H1 (cell line): ENCODE results near the gene KIF23. TPM values are rescaled to one million over a fixed set of nuclear protein-coding genes. Genes with fewer than 3 reads are reported as not detected.

Experiments
- CTCF ChIA-PET: fragments of 300-600 bp; sonication (Branson Sonifier 250); formaldehyde crosslinking; loops from one replicate; lab custom pipeline; 2021; ENCODE audit not compliant: partially characterized antibody; lab: Charles Lee
- POLR2A ChIA-PET: fragments of 300-600 bp; sonication (Branson Sonifier 250); formaldehyde crosslinking; loops from one replicate; lab custom pipeline; 2021; ENCODE audit warnings: inconsistent platforms; ENCODE audit not compliant: partially characterized antibody; lab: Charles Lee
- DNase-seq, 2 experiments: peaks; one replicate each; pipeline versions ENCODE4 v3.0.0 to v3.0.0-alpha.2; 2010 to 2022; ENCODE audit warnings: low spot score in 2 of 2, low read depth in 1 of 2, mixed read lengths in 1 of 2
- FAIRE-seq: peaks from 2 replicates; lab custom pipeline; 2011; peaks lifted over from hg19 to GRCh38; lab: Jason Lieb, UNC
- H2AFZ ChIP-seq: 2 replicates; pipeline ENCODE4 v1.8.1; 2012; ENCODE audit warnings: low read length, inconsistent platforms
- H2AK5ac ChIP-seq: 2 replicates; pipeline ENCODE4 v1.6.1; 2013; ENCODE audit warnings: low read depth, low read length
- H2BK120ac ChIP-seq: replicated peaks from 2 replicates; pipeline ENCODE3; 2013; ENCODE audit warnings: low read depth, low read length, inconsistent platforms
- H2BK12ac ChIP-seq: 2 replicates; pipeline ENCODE4 v1.6.1; 2013; ENCODE audit warnings: low read depth, low read length
- H2BK15ac ChIP-seq: 2 replicates; pipeline ENCODE4 v1.6.1; 2013; ENCODE audit warnings: low read length
- H2BK20ac ChIP-seq: 2 replicates; pipeline ENCODE4 v1.6.1; 2013; ENCODE audit warnings: low read length
- H2BK5ac ChIP-seq: 2 replicates; pipeline ENCODE4 v1.6.1; 2013; ENCODE audit warnings: low read depth, low read length
- H3K14ac ChIP-seq: 2 replicates; pipeline ENCODE4 v1.6.1; 2013; ENCODE audit warnings: inconsistent platforms; ENCODE audit not compliant: insufficient read length
- H3K18ac ChIP-seq: 2 replicates; pipeline ENCODE4 v1.6.1; 2013; ENCODE audit warnings: low read length; ENCODE audit errors: extremely low read depth
- H3K23ac ChIP-seq: 2 replicates; pipeline ENCODE4 v1.6.1; 2013; ENCODE audit warnings: inconsistent platforms; ENCODE audit not compliant: insufficient read length
- H3K23me2 ChIP-seq: 2 replicates; pipeline ENCODE4 v1.6.1; 2013; ENCODE audit warnings: low read depth, low read length
- H3K27ac ChIP-seq: 2 replicates; pipeline ENCODE4 v1.6.1; 2011; ENCODE audit warnings: low read depth, low read length, inconsistent platforms
- H3K27me3 ChIP-seq, 4 experiments: replicated peaks in 1 of 4; 1 replicate in 1 of 4; 2 replicates in 3 of 4; pipeline versions ENCODE4 v1.6.1 to v1.8.1; 2011 to 2013; ENCODE audit warnings: low read length in 3 of 4, mild to moderate bottlenecking in 3 of 4, inconsistent platforms in 2 of 4, mixed read lengths in 2 of 4, moderate library complexity in 1 of 4; ENCODE audit not compliant: control insufficient read depth in 3 of 4, insufficient read depth in 3 of 4; ENCODE audit errors: extremely low read depth in 1 of 4
- H3K36me3 ChIP-seq, 4 experiments: 2 replicates each; pipeline versions ENCODE4 v1.6.1 to v1.8.1; 2011 to 2013; ENCODE audit warnings: mild to moderate bottlenecking in 4 of 4, low read length in 3 of 4, moderate library complexity in 2 of 4, control low read depth in 1 of 4, inconsistent platforms in 1 of 4; ENCODE audit not compliant: insufficient read depth in 4 of 4, control insufficient read depth in 2 of 4
- H3K4ac ChIP-seq: replicated peaks from 2 replicates; pipeline ENCODE3; 2013; ENCODE audit warnings: low read length, low read depth, mixed read lengths, inconsistent platforms; ENCODE audit not compliant: insufficient read length
- H3K4me1 ChIP-seq, 4 experiments: replicated peaks in 1 of 4; 1 replicate in 1 of 4; 2 replicates in 3 of 4; pipeline versions ENCODE4 v1.6.1 to v1.8.1; 2011 to 2013; ENCODE audit warnings: low read length in 3 of 4, inconsistent platforms in 2 of 4, mixed read lengths in 1 of 4; ENCODE audit not compliant: insufficient read depth in 4 of 4, control insufficient read depth in 3 of 4
- H3K4me2 ChIP-seq, 2 experiments: 2 replicates each; pipeline versions ENCODE4 v1.6.1 to v1.8.1; 2011 to 2013; ENCODE audit warnings: low read depth in 2 of 2, low read length in 2 of 2, control low read depth in 1 of 2, inconsistent platforms in 1 of 2, mild to moderate bottlenecking in 1 of 2; ENCODE audit not compliant: insufficient read depth in 1 of 2
- H3K4me3 ChIP-seq, 4 experiments: fragments of 200-600, 300-600 bp in 1 of 4; sonication (generic), shearing (Covaris generic), sonication (Bioruptor Twin) in 1 of 4; 2 replicates each; pipeline versions ENCODE4 v1.5.1 to v1.8.1; 2011 to 2016; ENCODE audit warnings: low read length in 4 of 4, low read depth in 3 of 4, control low read depth in 2 of 4, inconsistent platforms in 2 of 4, mild to moderate bottlenecking in 2 of 4, mixed read lengths in 1 of 4, moderate library complexity in 1 of 4; ENCODE audit not compliant: insufficient read depth in 2 of 4; ENCODE audit errors: extremely low read depth in 1 of 4
- H3K56ac ChIP-seq: replicated peaks from 2 replicates; pipeline ENCODE3; 2013; ENCODE audit warnings: low read depth, mild to moderate bottlenecking, mixed read lengths, low read length, inconsistent platforms; ENCODE audit not compliant: insufficient read length
- H3K79me1 ChIP-seq: 2 replicates; pipeline ENCODE4 v1.6.1; 2013; ENCODE audit warnings: low read depth, low read length, control low read depth
- H3K79me2 ChIP-seq, 2 experiments: 2 replicates each; pipeline versions ENCODE4 v1.6.1 to v1.8.1; 2012 to 2013; ENCODE audit warnings: low read length in 2 of 2, mild to moderate bottlenecking in 2 of 2, inconsistent platforms in 1 of 2; ENCODE audit not compliant: insufficient read depth in 2 of 2, control insufficient read depth in 1 of 2
- H3K9ac ChIP-seq, 4 experiments: replicated peaks in 1 of 4; 1 replicate in 1 of 4; 2 replicates in 3 of 4; pipeline versions ENCODE4 v1.6.1 to v1.8.1; 2011 to 2013; ENCODE audit warnings: low read depth in 3 of 4, low read length in 3 of 4, control low read depth in 2 of 4, mild to moderate bottlenecking in 2 of 4, moderate library complexity in 2 of 4, inconsistent platforms in 1 of 4; ENCODE audit errors: extremely low read depth in 1 of 4
- H3K9me3 ChIP-seq, 2 experiments: 2 replicates each; pipeline versions ENCODE4 v1.6.1 to v1.8.1; 2012 to 2013; ENCODE audit warnings: mild to moderate bottlenecking in 2 of 2, moderate library complexity in 2 of 2, control low read depth in 1 of 2, inconsistent platforms in 1 of 2, low read depth in 1 of 2, low read length in 1 of 2, mixed read lengths in 1 of 2; ENCODE audit not compliant: insufficient read depth in 2 of 2
- H4K20me1 ChIP-seq, 2 experiments: replicated peaks in 1 of 2; 2 replicates each; pipeline versions ENCODE3 to v1.8.1; 2011 to 2013; ENCODE audit warnings: inconsistent platforms in 2 of 2, low read length in 2 of 2, mild to moderate bottlenecking in 1 of 2; ENCODE audit not compliant: insufficient read depth in 2 of 2, control insufficient read depth in 1 of 2
- H4K5ac ChIP-seq: 2 replicates; pipeline ENCODE4 v1.6.1; 2013; ENCODE audit warnings: low read length, low read depth, mixed read lengths, inconsistent platforms; ENCODE audit not compliant: insufficient read length
- H4K8ac ChIP-seq: 2 replicates; pipeline ENCODE4 v1.8.0; 2013; ENCODE audit warnings: mild to moderate bottlenecking, moderate library complexity, low read length, inconsistent platforms; ENCODE audit not compliant: insufficient read depth; ENCODE audit errors: extremely low read depth
- H4K91ac ChIP-seq: replicated peaks from 2 replicates; pipeline ENCODE3; 2013; ENCODE audit warnings: low read length, mixed read lengths, inconsistent platforms; ENCODE audit not compliant: insufficient read length
- ASH2L ChIP-seq: fragments of 200-600, 300-600 bp; sonication (generic); IDR thresholded peaks from one replicate; pipeline ENCODE4 v1.7.1; 2017; ENCODE audit warnings: low read length
- BACH1 ChIP-seq: IDR thresholded peaks from 2 replicates; pipeline ENCODE4 v1.6.1; 2012; ENCODE audit warnings: low read length, improper control_type of control experiment
- CEBPB ChIP-seq: IDR thresholded peaks from 2 replicates; pipeline ENCODE4 v1.6.1; 2012; ENCODE audit warnings: low read depth, low read length
- FOSL1 ChIP-seq: IDR thresholded peaks from 2 replicates; pipeline ENCODE4 v1.6.1; 2011; ENCODE audit warnings: mild to moderate bottlenecking, low read depth, low read length, moderate library complexity; ENCODE audit not compliant: insufficient read depth
- KDM1A ChIP-seq: fragments of 200-600, 300-600 bp; sonication (generic); IDR thresholded peaks from 2 replicates; pipeline ENCODE4 v1.7.1; 2016; ENCODE audit warnings: mild to moderate bottlenecking, low read length, borderline replicate concordance
- POU5F1 ChIP-seq: IDR thresholded peaks from 2 replicates; pipeline ENCODE4 v1.6.1; 2011; ENCODE audit warnings: low read depth, mild to moderate bottlenecking, low read length, moderate library complexity
- RFX5 ChIP-seq: IDR thresholded peaks from 2 replicates; pipeline ENCODE4 v1.6.1; 2011; ENCODE audit warnings: low read depth, low read length, improper control_type of control experiment, borderline replicate concordance
- RNF2 ChIP-seq: fragments of 200-900, 300-1000 bp; sonication (generic); IDR thresholded peaks from 2 replicates; pipeline ENCODE4 v1.7.1; 2016; ENCODE audit warnings: borderline replicate concordance, low read depth, mild to moderate bottlenecking, antibody characterized with exemption, low read length; ENCODE audit not compliant: poor library complexity, severe bottlenecking; ENCODE audit errors: missing control alignments
- SAP30 ChIP-seq: fragments of 300-600 bp; sonication (generic); IDR thresholded peaks from 2 replicates; pipeline ENCODE4 v1.7.1; 2012; ENCODE audit warnings: low read length, moderate library complexity, mild to moderate bottlenecking, inconsistent platforms; ENCODE audit not compliant: insufficient read depth, insufficient replicate concordance
- SIX5 ChIP-seq: IDR thresholded peaks from 2 replicates; pipeline ENCODE4 v1.6.1; 2011; ENCODE audit warnings: mild to moderate bottlenecking, low read depth, low read length
- TEAD4 ChIP-seq: IDR thresholded peaks from 2 replicates; pipeline ENCODE4 v1.6.1; 2012; ENCODE audit warnings: low read depth, low read length, inconsistent platforms, mixed read lengths
- WGBS, 2 experiments: shearing (Covaris generic) in 1 of 2; methylation state at CpG; one replicate each; pipeline versions ENCODE4 v1.1.6 to v1.1.7; 2013 to 2015; ENCODE audit warnings: low lambda C conversion rate in 2 of 2, mixed read lengths in 2 of 2, inconsistent platforms in 1 of 2, low coverage in 1 of 2, missing lambda C conversion rate in 1 of 2; ENCODE audit not compliant: insufficient replicate concordance in 2 of 2, insufficient coverage in 1 of 2, insufficient read length in 1 of 2; ENCODE audit errors: extremely low coverage in 1 of 2, missing lambda C conversion rate in 1 of 2; 5-methylcytosine and 5-hydroxymethylcytosine counted together
- polyA plus RNA-seq, 7 experiments: library from polyadenylated mRNA; depleted of rRNA in 3 of 7; stranded (reverse) in 5 of 7; unstranded in 2 of 7; fragments of >200 nt in 5 of 7; fragments of 200-250 nt in 2 of 7; gene quantifications; 1 replicate in 5 of 7; 2 replicates in 1 of 7; 4 replicates in 1 of 7; pipeline versions ENCODE4 v1.2.1 to v1.2.3, GENCODE V29; 2011 to 2013; ENCODE audit warnings: missing spikeins in 2 of 7, mixed read lengths in 2 of 7
- total RNA-seq: library from RNA; stranded (reverse); fragmentation: NEBNext Ultra II Directional; extraction: Animal tissue kit (Norgen Biotek cat#: 25700); gene quantifications from 2 replicates; pipeline ENCODE4 v1.2.1, GENCODE V29; 2021

Gene KIF23
- total and polyA plus RNA-seq, 2 of the 8 experiments (the other 6 are each of a cell fraction or from before 2014, with no cell fraction given), result 26.2 to 77.4 TPM

GRCh38 chr15:69452692-69453521 lies 38.8 kb downstream of the KIF23 start, which contains the start of gene RPLP1:
TSS of gene RPLP1 (plus strand) at chr15:69452818. CDS start at chr15:69452949, 131 bp downstream.
- peak within 1 kb of the TSS; percentile 68 to 98 (median 92) for H3K4me3 ChIP-seq
- peak within 1 kb of the TSS; percentile 10 for H3K4ac ChIP-seq
- H3K27ac ChIP-seq, result peak within 1 kb of the TSS; percentile 53; the same call in 1 of the 2 replicates
- POLR2A ChIA-PET, result interaction anchor here (0.5 to 9.7 kb wide), 53 partner anchors 10 to 1175 kb away, joined by 3 to 207 read pairs (median 4); partner anchors contain the start of genes FEM1B, KIF23 and TLE3
- H3K56ac ChIP-seq, result peak within 1 kb of the TSS; percentile 47
- H2BK120ac ChIP-seq, result no peak within 1 kb of the TSS
- H3K4me2 ChIP-seq, result peak within 1 kb of the TSS; percentile 96 to 100
- peaks cover 7% of the 10 kb centered on the region; the same call in 1 of the 2 replicates for H3K23me2 ChIP-seq
- H2BK12ac ChIP-seq, result no peak within 1 kb of the TSS
- H3K18ac ChIP-seq, result peak within 1 kb of the TSS; percentile 95
- no peak within 1 kb of the TSS for H2AK5ac ChIP-seq
- DNase-seq (peak; percentile 88 to 98), FAIRE-seq (no peak)
- H2BK15ac ChIP-seq, result no peak within 1 kb of the TSS
- H3K36me3 ChIP-seq, result peaks cover 13 to 51% (median 33%) of the 10 kb centered on the region in 4 experiments
- H2BK5ac ChIP-seq, result peak within 1 kb of the TSS; percentile 75
- H4K91ac ChIP-seq, result peak within 1 kb of the TSS; percentile 51
- H3K79me1 ChIP-seq, result peaks cover 3% of the 10 kb centered on the region; the same call in 1 of the 2 replicates
- CTCF ChIA-PET, result interaction anchor here (1.5 to 3.0 kb wide), 3 partner anchors 10 to 14 kb away, joined by 4 to 14 read pairs (median 10); no protein-coding TSS in a partner anchor
- WGBS, 2 experiments, result 1% methylated on average over 69 of the region's 77 CpGs; no CpG with 5 or more reads in 1 of the 2 experiments
- H3K4me1 ChIP-seq, result peaks cover 0 to 7% (median 1%) of the 10 kb centered on the region in 4 experiments; a peak in 3 of 7 replicates
- peaks cover 23 to 26% of the 10 kb centered on the region in 2 experiments for H4K20me1 ChIP-seq
- H3K27me3 ChIP-seq, result no peaks in the 10 kb centered on the region
- H3K9me3 ChIP-seq, result no peaks in the 10 kb centered on the region
- H4K5ac ChIP-seq, result peak within 1 kb of the TSS; percentile 79
- H3K9ac ChIP-seq, result peak within 1 kb of the TSS; percentile 86 to 94 (median 86)
- no peak within 1 kb of the TSS for H2BK20ac ChIP-seq
- peaks cover 14 to 32% of the 10 kb centered on the region in 2 experiments for H3K79me2 ChIP-seq
- H4K8ac ChIP-seq, result no peak within 1 kb of the TSS; the same call in 1 of the 2 replicates
- H3K14ac ChIP-seq, result no peak within 1 kb of the TSS
- no peak within 1 kb of the TSS for H3K23ac ChIP-seq
- peak within 1 kb of the TSS; percentile 98 for H2AFZ ChIP-seq
- no peak for TF ChIP-seq RFX5
- peak; percentile 67 for TF ChIP-seq ASH2L
- TF ChIP-seq TEAD4, result no peak
- TF ChIP-seq KDM1A, result no peak
- no peak for TF ChIP-seq CEBPB
- TF ChIP-seq SAP30, result peak; percentile 51
- TF ChIP-seq POU5F1, result no peak
- TF ChIP-seq RNF2, result no peak
- TF ChIP-seq SIX5, result peak; percentile 46; the same call in 1 of the 2 replicates
- no peak for TF ChIP-seq FOSL1
- no peak for TF ChIP-seq BACH1
